IMR-90 (cell line): Measurements from ENCODE around the gene DHH. TPM values are rescaled to one million over a fixed set of nuclear protein-coding genes. Genes with fewer than 3 reads are reported as not detected.

Source experiments
- ATAC-seq: fragments of 200-7000 bp; cut with Tn5 transposase; 2 replicates; pipeline ENCODE4 v1.9.1; 2020; ENCODE audit warnings: low read depth, mild to moderate bottlenecking, moderate library complexity
- Bru-seq: library from RNA; stranded (reverse); fragments of 400-500 nt; gene quantifications from one replicate; lab custom pipeline; 2021; lab: Mats Ljungman, UMichigan
- BruChase-seq, 2 experiments: library from RNA; stranded (reverse); fragments of 400-500 nt; gene quantifications; one replicate each; lab custom pipeline; 2021; lab: Mats Ljungman, UMichigan
- BruUV-seq: library from RNA; stranded (reverse); fragments of 400-500 nt; replicated peaks from 2 replicates; lab custom pipeline; 2021; lab: Mats Ljungman, UMichigan
- CTCF ChIA-PET: fragments of 300-600 bp; formaldehyde crosslinking; extraction: SDS; loops from one replicate; lab custom pipeline; 2021; ENCODE audit warnings: antibody characterized with exemption; lab: Yijun Ruan, JAX
- POLR2A ChIA-PET: fragments of 300-600 bp; sonication (Branson Sonifier 250); formaldehyde crosslinking; loops from one replicate; lab custom pipeline; 2022; ENCODE audit warnings: antibody characterized with exemption; ENCODE audit not compliant: unreplicated experiment; lab: Charles Lee
- DNase-seq: peaks from one replicate; pipeline ENCODE4 v3.0.0; 2013
- H2AFZ ChIP-seq: replicated peaks from 2 replicates; pipeline ENCODE3; 2013; ENCODE audit warnings: low read length, mild to moderate bottlenecking; ENCODE audit not compliant: poor library complexity
- H2AK5ac ChIP-seq: 2 replicates; pipeline ENCODE4 v1.6.1; 2013; ENCODE audit warnings: low read depth, low read length, inconsistent platforms
- H2AK9ac ChIP-seq: replicated peaks from 2 replicates; pipeline ENCODE3; 2013; ENCODE audit warnings: mild to moderate bottlenecking, low read depth, low read length, moderate library complexity; ENCODE audit not compliant: poor library complexity
- H2BK120ac ChIP-seq: 2 replicates; pipeline ENCODE4 v1.6.1; 2013; ENCODE audit warnings: low read depth, low read length, inconsistent platforms
- H2BK15ac ChIP-seq: 3 replicates; pipeline ENCODE4 v1.6.1; 2013; ENCODE audit warnings: low read depth, low read length, inconsistent platforms
- H2BK20ac ChIP-seq: 2 replicates; pipeline ENCODE4 v1.6.1; 2013; ENCODE audit warnings: low read depth, mild to moderate bottlenecking, inconsistent platforms, low read length, moderate library complexity
- H2BK5ac ChIP-seq: 2 replicates; pipeline ENCODE4 v1.6.1; 2013; ENCODE audit warnings: mild to moderate bottlenecking, low read depth, low read length, inconsistent platforms; ENCODE audit not compliant: poor library complexity, severe bottlenecking
- H3K14ac ChIP-seq: replicated peaks from 2 replicates; pipeline ENCODE4 v1.6.1; 2013; ENCODE audit warnings: low read depth, low read length, inconsistent platforms
- H3K18ac ChIP-seq: 2 replicates; pipeline ENCODE4 v1.6.1; 2013; ENCODE audit warnings: low read depth, low read length, control low read depth
- H3K23ac ChIP-seq: 2 replicates; pipeline ENCODE4 v1.6.1; 2013; ENCODE audit warnings: low read depth, low read length, inconsistent platforms
- H3K27ac ChIP-seq: 2 replicates; pipeline ENCODE4 v1.5.1; 2013; ENCODE audit warnings: mild to moderate bottlenecking, control low read depth, low read length; ENCODE audit not compliant: insufficient read depth
- H3K27me3 ChIP-seq: 2 replicates; pipeline ENCODE4 v1.6.1; 2013; ENCODE audit warnings: low read length; ENCODE audit not compliant: control insufficient read depth, insufficient read depth
- H3K36me3 ChIP-seq: 2 replicates; pipeline ENCODE4 v1.6.1; 2013; ENCODE audit warnings: low read length, mixed read lengths; ENCODE audit not compliant: control insufficient read depth, insufficient read depth
- H3K4ac ChIP-seq: 2 replicates; pipeline ENCODE4 v1.6.1; 2013; ENCODE audit warnings: low read depth, low read length, inconsistent platforms
- H3K4me1 ChIP-seq: 2 replicates; pipeline ENCODE4 v1.6.1; 2013; ENCODE audit warnings: low read length, mixed read lengths; ENCODE audit not compliant: control insufficient read depth, insufficient read depth
- H3K4me2 ChIP-seq: 2 replicates; pipeline ENCODE4 v1.6.1; 2013; ENCODE audit warnings: low read depth, mild to moderate bottlenecking, control low read depth, low read length, moderate library complexity
- H3K4me3 ChIP-seq: 2 replicates; pipeline ENCODE4 v1.5.1; 2013; ENCODE audit warnings: low read depth, mild to moderate bottlenecking, control low read depth, low read length, moderate library complexity; ENCODE audit not compliant: insufficient read depth
- H3K56ac ChIP-seq: 2 replicates; pipeline ENCODE4 v1.6.1; 2013; ENCODE audit warnings: low read length, inconsistent platforms; ENCODE audit not compliant: insufficient read depth; ENCODE audit errors: extremely low read depth
- H3K79me1 ChIP-seq, 2 experiments: 2 replicates each; pipeline ENCODE4 v1.6.1; 2013; ENCODE audit warnings: low read length in 2 of 2, inconsistent platforms in 1 of 2, low read depth in 1 of 2
- H3K9ac ChIP-seq: 2 replicates; pipeline ENCODE4 v1.6.1; 2013; ENCODE audit warnings: low read depth, low read length, control low read depth
- H3K9me1 ChIP-seq: 2 replicates; pipeline ENCODE4 v1.6.1; 2013; ENCODE audit warnings: low read length, inconsistent platforms; ENCODE audit not compliant: insufficient read depth
- H3K9me3 ChIP-seq: 2 replicates; pipeline ENCODE4 v1.6.1; 2013; ENCODE audit warnings: low read length; ENCODE audit not compliant: control insufficient read depth, insufficient read depth
- H4K20me1 ChIP-seq: 2 replicates; pipeline ENCODE4 v1.6.1; 2013; ENCODE audit warnings: low read length, inconsistent platforms; ENCODE audit not compliant: insufficient read depth
- H4K5ac ChIP-seq: 2 replicates; pipeline ENCODE4 v1.6.1; 2013; ENCODE audit warnings: mild to moderate bottlenecking, low read depth, low read length, control low read depth
- H4K8ac ChIP-seq, 2 experiments: 2 replicates each; pipeline ENCODE4 v1.6.1; 2013; ENCODE audit warnings: low read depth in 2 of 2, low read length in 2 of 2, control low read depth in 1 of 2, inconsistent platforms in 1 of 2
- H4K91ac ChIP-seq: 2 replicates; pipeline ENCODE4 v1.6.1; 2013; ENCODE audit warnings: low read depth, low read length, inconsistent platforms; ENCODE audit not compliant: insufficient read depth
- CEBPB ChIP-seq: IDR thresholded peaks from 2 replicates; pipeline ENCODE4 v1.6.1; 2012; ENCODE audit warnings: low read depth, low read length, improper control_type of control experiment
- CHD1 ChIP-seq: IDR thresholded peaks from 2 replicates; pipeline ENCODE4 v1.6.1; 2012; ENCODE audit warnings: low read depth, low read length, improper control_type of control experiment
- CTCF ChIP-seq: conservative IDR thresholded peaks from 2 replicates; pipeline ENCODE4 v1.5.1; 2012; ENCODE audit warnings: mild to moderate bottlenecking, low read depth, low read length, improper control_type of control experiment
- ELK1 ChIP-seq: fragments of 150-350 bp; IDR thresholded peaks from 2 replicates; pipeline ENCODE4 v1.6.1; 2016; ENCODE audit warnings: low read depth, mild to moderate bottlenecking, low read length, moderate library complexity, borderline replicate concordance
- FOS ChIP-seq: fragments of 150-350 bp; IDR thresholded peaks from 2 replicates; pipeline ENCODE4 v1.6.1; 2016; ENCODE audit warnings: low read depth, low read length
- MAFK ChIP-seq: IDR thresholded peaks from 2 replicates; pipeline ENCODE4 v1.6.1; 2012; ENCODE audit warnings: low read depth, low read length, improper control_type of control experiment
- MAZ ChIP-seq: IDR thresholded peaks from 2 replicates; pipeline ENCODE4 v1.6.1; 2012; ENCODE audit warnings: low read depth, mild to moderate bottlenecking, low read length, improper control_type of control experiment, moderate library complexity, borderline replicate concordance
- MXI1 ChIP-seq: IDR thresholded peaks from 2 replicates; pipeline ENCODE4 v1.6.1; 2012; ENCODE audit warnings: low read depth, mild to moderate bottlenecking, low read length, moderate library complexity, borderline replicate concordance
- NFE2L2 ChIP-seq: fragments of 150-350 bp; IDR thresholded peaks from 2 replicates; pipeline ENCODE4 v1.6.1; 2016; ENCODE audit warnings: low read depth, mild to moderate bottlenecking, low read length
- RAD21 ChIP-seq: IDR thresholded peaks from 2 replicates; pipeline ENCODE4 v1.6.1; 2012; ENCODE audit warnings: low read length, improper control_type of control experiment
- RCOR1 ChIP-seq: IDR thresholded peaks from 2 replicates; pipeline ENCODE4 v1.6.1; 2012; ENCODE audit warnings: mild to moderate bottlenecking, low read length, improper control_type of control experiment; ENCODE audit not compliant: insufficient replicate concordance
- USF2 ChIP-seq: fragments of 150-350 bp; IDR thresholded peaks from 2 replicates; pipeline ENCODE4 v1.6.1; 2017; ENCODE audit warnings: mild to moderate bottlenecking, antibody characterized with exemption, low read length, low read depth
- WGBS, 2 experiments: methylation state at CpG; one replicate each; pipeline versions ENCODE4 v1.1.5 to v1.1.7; 2013; ENCODE audit warnings: missing lambda C conversion rate in 2 of 2; ENCODE audit not compliant: insufficient read length in 1 of 2; ENCODE audit errors: extremely low coverage in 2 of 2; 5-methylcytosine and 5-hydroxymethylcytosine counted together
- dilution Hi-C: fragments of 300-500 bp; cut with HindIII; formaldehyde crosslinking; loops from one replicate; pipeline ENCODE4 v1.14.3; 2018; ENCODE audit warnings: low sequenced_read_pairs; ENCODE audit not compliant: unreplicated experiment
- in situ Hi-C: fragments of 300-500 bp; cut with MboI; formaldehyde crosslinking; loops from 3 replicates; pipeline ENCODE4 v1.14.3; 2019; ENCODE audit warnings: low sequenced_read_pairs, inconsistent platforms, mixed read lengths
- intact Hi-C: fragments of 100-400 bp; cut with micrococcal nuclease; formaldehyde crosslinking; loops from 2 replicates; pipeline ENCODE4 v1.10.0; 2022
- long read RNA-seq: library from polyadenylated mRNA; unstranded; transcript quantifications from one replicate; pipeline ENCODE4 v2.0.0, GENCODE V29; 2021; ENCODE audit not compliant: unreplicated experiment
- polyA plus RNA-seq, 3 experiments: library from polyadenylated mRNA; depleted of rRNA; stranded (reverse); fragments of >200 nt; gene quantifications; 2 replicates each; pipeline ENCODE4 v1.2.3, GENCODE V29; 2012; ENCODE audit warnings: low replicate concordance in 1 of 3
- total RNA-seq: library from RNA; depleted of rRNA; stranded (reverse); fragments of >200 nt; gene quantifications from 2 replicates; pipeline ENCODE4 v1.2.3, GENCODE V29; 2012; rRNA removed

DHH gene
- total RNA-seq (under 0.01 TPM in 2 replicates), polyA plus RNA-seq (2012; rRNA removed) (0.01 and 0.07 TPM in 2 replicates), Bru-seq, nascent RNA (percentile 21 among the genes with signal in this experiment), BruChase-seq, experiment 1, labeled RNA remaining after a 6-hour chase (percentile 23 among the genes with signal in this experiment), BruChase-seq, experiment 2, labeled RNA remaining after a 2-hour chase (percentile 32 among the genes with signal in this experiment)
- 0.01 and 0.05 TPM in 2 replicates for polyA plus RNA-seq (2012; cell fraction: cytosol; rRNA removed)
- 0.08 and 0.25 TPM in 2 replicates for polyA plus RNA-seq (2012; cell fraction: nucleus; rRNA removed; ENCODE audit: low replicate concordance)
- long read RNA-seq, result 0 reads

GRCh38 chr12:49094160-49094974 is at the start of gene DHH:
TSS of gene DHH (minus strand) at chr12:49094801. CDS start at chr12:49094512, 289 bp downstream.
- peaks cover 17% of the 10 kb centered on the region for H3K36me3 ChIP-seq
- BruUV-seq, result no TSS peak
- no peak within 1 kb of the TSS for H3K18ac ChIP-seq
- no peak within 1 kb of the TSS; the same call in 1 of the 2 replicates for H2AK5ac ChIP-seq
- H3K4me2 ChIP-seq, result peak within 1 kb of the TSS; percentile 7
- peaks cover 24% of the 10 kb centered on the region; the same call in 1 of the 2 replicates for H3K27me3 ChIP-seq
- no peak within 1 kb of the TSS for H3K9ac ChIP-seq
- H2AFZ ChIP-seq, result peak within 1 kb of the TSS; percentile 34
- peaks cover 7% of the 10 kb centered on the region; the same call in 1 of the 2 replicates for H3K4me1 ChIP-seq
- no peak within 1 kb of the TSS for H4K91ac ChIP-seq
- no peak within 1 kb of the TSS for H2BK5ac ChIP-seq
- no peaks in the 10 kb centered on the region for H3K9me3 ChIP-seq
- ATAC-seq (peak; percentile 19), DNase-seq (no peak)
- dilution Hi-C loops, result no loop called here
- H3K4ac ChIP-seq, result no peak within 1 kb of the TSS
- H4K5ac ChIP-seq, result no peak within 1 kb of the TSS
- peaks cover 6% of the 10 kb centered on the region; the same call in 1 of the 2 replicates for H4K20me1 ChIP-seq
- CTCF ChIA-PET, result interaction anchor here (1.0 kb wide), 2 partner anchors 15 to 16 kb away, joined by 3 read pairs; partner anchors contain the start of gene LMBR1L
- H2BK15ac ChIP-seq, result no peak within 1 kb of the TSS
- H2BK120ac ChIP-seq, result no peak within 1 kb of the TSS
- H2BK20ac ChIP-seq, result no peak within 1 kb of the TSS
- POLR2A ChIA-PET, result no interaction called here
- no peak within 1 kb of the TSS for H3K4me3 ChIP-seq
- no peaks in the 10 kb centered on the region for H3K9me1 ChIP-seq
- no peaks in the 10 kb centered on the region for H3K79me1 ChIP-seq
- H3K56ac ChIP-seq, result no peak within 1 kb of the TSS
- 11% methylated on average over 19 of the region's 49 CpGs; no CpG with 5 or more reads in 1 of the 2 experiments for WGBS, 2 experiments
- no peak within 1 kb of the TSS for H3K14ac ChIP-seq
- no peak within 1 kb of the TSS; the same call in none of the 2 replicates for H3K23ac ChIP-seq
- H3K27ac ChIP-seq, result no peak within 1 kb of the TSS
- intact Hi-C loops, result no loop called here
- in situ Hi-C loops, result no loop called here
- H2AK9ac ChIP-seq, result no peak within 1 kb of the TSS
- no peak within 1 kb of the TSS for H4K8ac ChIP-seq
- TF ChIP-seq CTCF (no peak), NFE2L2 (no peak), MAZ (no peak), CHD1 (no peak), CEBPB (no peak), RAD21 (no peak), USF2 (no peak), MAFK (no peak), FOS (no peak), MXI1 (no peak), RCOR1 (no peak), ELK1 (no peak)
